ENCODE measurements around the gene COL4A6. TPM values are rescaled to one million over a fixed set of nuclear protein-coding genes. Genes with fewer than 3 reads are reported as not detected.

The COL4A6 gene
- total and polyA plus RNA-seq, 4 donors = under 0.01 to 0.09 (median 0.07) TPM; not detected in 1

DNA sequence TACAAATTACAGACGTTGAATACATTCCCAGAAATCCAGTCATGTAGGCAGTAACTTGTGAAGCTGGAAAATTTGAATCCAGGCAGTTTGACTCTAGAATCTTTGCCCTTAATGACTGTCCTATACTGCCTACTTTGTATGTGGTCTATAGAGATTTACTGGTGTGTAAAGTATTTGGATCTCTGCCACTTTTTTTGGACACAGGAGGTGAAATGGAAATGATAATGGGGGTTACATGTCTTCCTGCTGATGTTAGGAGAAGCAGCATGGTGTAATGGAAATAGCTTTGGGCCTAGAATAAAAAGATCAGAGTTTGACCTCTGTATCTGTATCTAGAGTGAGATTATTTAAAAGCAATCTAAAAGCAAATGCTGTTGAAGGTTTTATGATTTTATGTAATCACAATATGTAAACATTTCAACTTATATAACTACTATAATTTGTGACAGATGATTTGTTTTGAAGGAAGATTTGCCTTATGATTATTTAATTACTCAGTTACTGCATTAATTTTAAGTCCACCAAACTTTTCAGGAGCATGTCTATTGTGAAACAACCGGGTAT lies 4.8 kb upstream of the COL4A6 start:
- DNase-seq (ENCODE audit: low spot score) = no peak
- Histone ChIP-seq H3K4me3 (ENCODE audit: low read depth in 1 of 3, low read length in 3 of 3) (no peak overlapping the region), H3K27ac (ENCODE audit: low read depth in 1 of 2, low read length in 2 of 2) (no peak overlapping the region), H3K4me1 (ENCODE audit: control insufficient read depth in 4 of 4, insufficient read depth in 4 of 4, low read length in 3 of 4) (peaks cover 0 to 5% (median under 1%) of the 10 kb centered on the region in 4 donors), H3K27me3 (ENCODE audit: control insufficient read depth in 4 of 4, insufficient read depth in 4 of 4, low read length in 3 of 4) (peaks cover 0 to 11% (median 0%) of the 10 kb centered on the region in 4 donors), H3K9ac (ENCODE audit: low read depth in 1 of 2, low read length in 2 of 2) (no peak overlapping the region), H3K36me3 (ENCODE audit: control insufficient read depth in 4 of 4, insufficient read depth in 3 of 4, low read depth in 1 of 4, low read length in 3 of 4) (no peaks in the 10 kb centered on the region), H3K9me3 (ENCODE audit: control insufficient read depth in 4 of 4, low read length in 3 of 4) (no peaks in the 10 kb centered on the region)
- TF ChIP-seq GABPA (IDR thresholded peaks at IDR 0.05 in 1 of 2, conservative IDR thresholded peaks at IDR 0.05 in 1 of 2) = no peak
- TF ChIP-seq TAF1 (conservative IDR thresholded peaks at IDR 0.05) = no peak
- TF ChIP-seq HNF4A (conservative IDR thresholded peaks at IDR 0.05) = no peak
- no peak for TF ChIP-seq EGR1 (IDR thresholded peaks at IDR 0.05; ENCODE audit: low read depth in 2 of 2)
- TF ChIP-seq NR2F2 (IDR thresholded peaks at IDR 0.05) = no peak
- TF ChIP-seq ZBTB33 (IDR thresholded peaks at IDR 0.05) = no peak
- TF ChIP-seq FOXA1 (IDR thresholded peaks at IDR 0.05) = no peak
- no peak for TF ChIP-seq RAD21 (IDR thresholded peaks at IDR 0.05)
- no peak for TF ChIP-seq REST (IDR thresholded peaks at IDR 0.05)
- no peak for TF ChIP-seq FOXA2 (IDR thresholded peaks at IDR 0.05)
- no peak for TF ChIP-seq HNF4G (IDR thresholded peaks at IDR 0.05)
- TF ChIP-seq, protein P1, sequence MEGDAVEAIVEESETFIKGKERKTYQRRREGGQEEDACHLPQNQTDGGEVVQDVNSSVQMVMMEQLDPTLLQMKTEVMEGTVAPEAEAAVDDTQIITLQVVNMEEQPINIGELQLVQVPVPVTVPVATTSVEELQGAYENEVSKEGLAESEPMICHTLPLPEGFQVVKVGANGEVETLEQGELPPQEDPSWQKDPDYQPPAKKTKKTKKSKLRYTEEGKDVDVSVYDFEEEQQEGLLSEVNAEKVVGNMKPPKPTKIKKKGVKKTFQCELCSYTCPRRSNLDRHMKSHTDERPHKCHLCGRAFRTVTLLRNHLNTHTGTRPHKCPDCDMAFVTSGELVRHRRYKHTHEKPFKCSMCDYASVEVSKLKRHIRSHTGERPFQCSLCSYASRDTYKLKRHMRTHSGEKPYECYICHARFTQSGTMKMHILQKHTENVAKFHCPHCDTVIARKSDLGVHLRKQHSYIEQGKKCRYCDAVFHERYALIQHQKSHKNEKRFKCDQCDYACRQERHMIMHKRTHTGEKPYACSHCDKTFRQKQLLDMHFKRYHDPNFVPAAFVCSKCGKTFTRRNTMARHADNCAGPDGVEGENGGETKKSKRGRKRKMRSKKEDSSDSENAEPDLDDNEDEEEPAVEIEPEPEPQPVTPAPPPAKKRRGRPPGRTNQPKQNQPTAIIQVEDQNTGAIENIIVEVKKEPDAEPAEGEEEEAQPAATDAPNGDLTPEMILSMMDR (IDR thresholded peaks at IDR 0.05; ENCODE audit: low read depth, low read length, missing input control) = no peak
- TF ChIP-seq YY1 (IDR thresholded peaks at IDR 0.05) = no peak
- TF ChIP-seq RXRA (IDR thresholded peaks at IDR 0.05) = no peak
- TF ChIP-seq JUND (IDR thresholded peaks at IDR 0.05) = no peak
- no peak for TF ChIP-seq MAX (IDR thresholded peaks at IDR 0.05)
- WGBS = 72% methylated on average over 2 of the region's 2 CpGs
